Left hindlimb (tissue), 1 donor: ENCODE data around the gene INPP5A.
"Not testable (repeated sequence)": the region's sequence is repeated elsewhere in the genome, so short reads cannot be mapped to it uniquely, and the experiment has no call there.

Source experiments
- DNase-seq: peaks from one replicate; pipeline ENCODE4 v3.0.0-alpha.2; 2018

The INPP5A gene

GRCh38 chr10:132777441-132777840 lies 239.9 kb downstream of the INPP5A start:
- no peak for DNase-seq

GRCh38 chr10:132779549-132780294 lies 242.1 kb downstream of the INPP5A start:
- DNase-seq = no peak

GRCh38 chr10:132780356-132780755 lies 242.8 kb downstream of the INPP5A start:
- no peak for DNase-seq

- DNase-seq = no peak
Measured at GRCh38 chr10:132781556-132781955, 244.0 kb downstream of the INPP5A start.

- no peak for DNase-seq
Measured at GRCh38 chr10:132783165-132783939, 245.8 kb downstream of the INPP5A start.

- no peak for DNase-seq
Measured at GRCh38 chr10:132783940-132784865, 246.6 kb downstream of the INPP5A start.

- DNase-seq = no peak
Measured at GRCh38 chr10:132784866-132785722, 247.5 kb downstream of the INPP5A start.

- DNase-seq = no peak
Measured at GRCh38 chr10:132785723-132786475, 248.3 kb downstream of the INPP5A start, which contains the start of gene NKX6-2. TSS of gene NKX6-2 (minus strand) at chr10:132786147. CDS start at chr10:132785948, 199 bp downstream.

GRCh38 chr10:132786476-132786883 lies 248.9 kb downstream of the INPP5A start:
- DNase-seq = no peak

GRCh38 chr10:132786884-132787494 lies 249.4 kb downstream of the INPP5A start:
- DNase-seq = no peak

- no peak for DNase-seq
Measured at GRCh38 chr10:132787495-132788179, 250.1 kb downstream of the INPP5A start.

GRCh38 chr10:132788180-132788830 lies 250.7 kb downstream of the INPP5A start:
- no peak for DNase-seq

- no peak for DNase-seq
Measured at GRCh38 chr10:132788831-132789219, 251.2 kb downstream of the INPP5A start.

GRCh38 chr10:132789659-132790148 lies 252.1 kb downstream of the INPP5A start:
- no peak for DNase-seq

GRCh38 chr10:132790470-132790869 lies 252.9 kb downstream of the INPP5A start:
- no peak for DNase-seq

- no peak for DNase-seq
Measured at GRCh38 chr10:132790934-132791829, 253.6 kb downstream of the INPP5A start.

GRCh38 chr10:132792099-132792498 lies 254.5 kb downstream of the INPP5A start:
- not testable (repeated sequence) for DNase-seq

- no peak for DNase-seq
Measured at GRCh38 chr10:132792796-132793195, 255.2 kb downstream of the INPP5A start.
